GM18519 (cell line): ENCODE measurements around the gene SNX13.

ENCODE experiments used
- ATAC-seq: cut with Tn5 transposase; IDR thresholded peaks from one replicate; pipeline ENCODE4 v1.9.1; 2021; ENCODE audit warnings: mild to moderate bottlenecking, moderate library complexity; ENCODE audit not compliant: unreplicated experiment, low FRiP score

SNX13 gene

GRCh38 chr7:17946591-17946990 is 6.3 kb upstream of the SNX13 start:
- peak; percentile 93 for ATAC-seq

DNA sequence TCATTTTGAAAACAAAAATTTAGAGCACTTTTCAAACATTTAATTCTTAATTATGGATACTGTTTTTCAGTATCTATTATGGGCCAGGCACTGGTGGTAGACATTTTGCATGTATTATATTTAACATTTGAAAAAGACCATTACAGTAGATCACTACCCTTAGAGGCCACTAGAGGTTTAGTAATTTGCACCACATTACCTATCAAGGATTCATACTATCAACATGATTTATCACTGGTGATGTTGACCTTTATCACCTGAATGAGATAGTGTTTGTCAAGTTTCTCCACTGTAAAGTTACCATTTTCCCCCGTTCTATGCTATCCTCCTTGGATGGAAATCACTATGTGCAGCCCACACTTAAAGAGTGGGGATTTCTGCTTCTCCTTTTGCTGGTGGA is 4.4 kb upstream of the SNX13 start:
- ATAC-seq, result no peak

DNA sequence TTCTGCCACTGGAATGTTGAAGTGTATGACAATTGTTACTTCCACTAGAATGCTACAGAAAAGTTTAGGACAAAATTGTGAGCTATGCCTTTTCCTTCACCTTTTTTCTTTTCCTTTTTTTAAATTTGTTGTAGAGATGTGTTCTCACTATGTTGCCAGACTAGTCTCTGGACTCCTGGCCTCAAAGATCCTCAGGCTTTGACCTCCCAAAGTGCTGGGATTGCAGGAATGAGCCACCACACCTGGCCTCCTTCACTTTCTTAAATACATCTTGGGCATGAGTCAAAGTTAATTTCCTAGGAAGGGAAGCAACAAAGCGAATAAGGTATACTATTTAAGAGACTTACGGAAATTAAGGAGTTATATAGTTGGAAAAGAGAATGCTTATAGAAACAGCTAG is 2.7 kb upstream of the SNX13 start:
- ATAC-seq, result no peak

- no peak for ATAC-seq
Observed at GRCh38 chr7:17942231-17942630, 1.9 kb upstream of the SNX13 start.

GRCh38 chr7:17940951-17941431 is 697 bp upstream of the SNX13 start:
- no peak for ATAC-seq

DNA sequence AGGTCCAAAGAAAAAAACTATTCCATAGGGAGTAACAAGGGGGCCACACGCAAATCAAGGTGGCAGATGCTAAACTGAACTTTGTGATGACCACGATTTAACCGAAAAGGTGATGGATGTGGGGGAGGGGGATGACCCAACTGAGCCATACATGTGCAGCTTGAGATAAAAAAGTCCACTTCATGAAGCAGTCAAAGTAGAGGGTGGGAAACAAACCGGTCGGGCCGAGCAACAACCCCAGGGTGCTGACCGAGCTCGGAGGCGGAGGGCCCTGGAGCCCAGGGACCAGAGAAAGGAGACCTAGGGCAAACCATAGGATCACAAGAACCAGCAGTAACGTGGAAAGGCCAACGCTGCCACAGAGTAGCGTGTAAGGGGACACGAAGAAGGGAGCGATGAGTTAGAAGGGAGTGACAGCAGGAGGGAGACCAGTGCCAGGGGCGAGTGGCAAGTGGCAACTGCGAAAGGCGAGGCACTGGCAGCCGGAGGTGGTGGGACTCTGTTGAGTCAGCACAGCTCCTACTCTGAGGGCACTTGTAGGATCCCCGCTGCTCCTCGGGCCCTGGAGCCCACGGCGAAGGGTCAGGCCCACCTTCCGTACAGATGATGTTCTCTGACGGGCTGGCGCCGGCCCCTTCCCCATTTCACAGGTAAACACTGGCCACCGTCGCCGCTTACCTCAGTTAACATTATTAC is 540 bp downstream of the SNX13 start:
- peak; percentile 17 for ATAC-seq

- no peak for ATAC-seq
Observed at GRCh38 chr7:17939211-17939605, 1.1 kb downstream of the SNX13 start.

DNA sequence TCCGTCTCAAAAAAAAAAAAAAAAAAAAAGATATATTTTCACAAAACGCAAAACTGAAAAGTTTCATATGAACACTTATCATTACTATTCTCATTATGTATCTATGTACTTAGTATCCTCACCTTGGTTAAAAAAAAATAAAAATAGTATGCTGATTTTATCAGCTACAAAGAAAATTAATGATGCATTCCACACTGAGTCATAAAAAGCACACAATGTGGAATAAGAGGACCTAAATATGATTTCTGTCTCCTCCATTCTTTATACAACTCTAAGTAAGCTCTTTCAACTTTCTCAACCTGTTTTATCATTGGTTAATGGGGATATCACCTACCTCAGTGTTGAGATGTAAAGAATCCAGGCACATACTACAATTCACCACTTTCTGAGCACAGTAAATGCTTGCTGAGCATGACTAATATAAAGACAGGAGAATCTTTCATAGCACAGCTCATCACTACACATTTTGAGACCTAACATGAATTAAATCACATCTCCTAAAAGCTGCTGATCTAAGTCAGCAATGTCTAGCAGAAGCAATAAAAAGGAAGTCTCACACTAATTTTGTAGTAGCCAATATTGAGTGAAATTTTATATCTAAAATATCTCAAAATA is 2.7 kb downstream of the SNX13 start:
- no peak for ATAC-seq

DNA sequence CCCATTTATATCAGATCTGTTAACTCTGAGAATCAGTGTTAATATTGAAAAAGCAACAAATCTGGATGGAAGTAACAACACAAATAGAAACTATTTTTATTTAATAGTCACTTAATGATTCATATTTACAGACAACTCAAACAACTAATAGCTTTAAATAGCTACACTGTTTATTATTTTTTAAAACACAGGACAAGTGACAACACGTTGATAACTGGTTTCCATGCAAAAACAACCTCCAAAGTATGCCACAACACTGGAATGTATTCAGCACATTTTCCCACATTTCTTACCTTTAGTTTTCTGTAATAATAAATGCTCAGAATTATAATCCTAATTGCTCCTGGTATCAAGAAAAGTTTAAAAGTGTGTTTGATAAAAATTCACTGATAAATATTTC is 4.0 kb downstream of the SNX13 start:
- ATAC-seq, result no peak

- ATAC-seq, result no peak
Observed at GRCh38 chr7:17934612-17935240, 5.6 kb downstream of the SNX13 start.

GRCh38 chr7:17934094-17934493 is 6.2 kb downstream of the SNX13 start:
- no peak for ATAC-seq

GRCh38 chr7:17932770-17933169 is 7.5 kb downstream of the SNX13 start:
- ATAC-seq, result no peak

DNA sequence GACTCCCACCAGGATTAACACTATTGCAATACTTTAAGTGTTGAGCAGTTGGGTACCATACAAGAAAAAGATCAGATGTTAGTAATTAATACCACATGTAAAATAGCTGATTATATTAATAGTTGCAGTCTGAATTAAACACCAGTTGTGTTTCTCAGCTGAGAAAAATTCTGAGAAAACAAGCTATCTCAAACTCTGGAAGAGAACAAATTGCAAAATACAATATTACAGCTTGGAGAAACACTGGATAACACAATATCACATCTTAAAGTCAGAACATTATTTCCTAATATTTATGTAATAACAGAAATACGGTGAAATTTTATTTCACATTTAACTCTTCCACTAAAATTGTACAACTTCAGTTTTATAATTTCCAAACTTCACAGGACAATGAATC is 9.2 kb downstream of the SNX13 start:
- no peak for ATAC-seq

- no peak for ATAC-seq
Observed at GRCh38 chr7:17930546-17930945, 9.7 kb downstream of the SNX13 start.

DNA sequence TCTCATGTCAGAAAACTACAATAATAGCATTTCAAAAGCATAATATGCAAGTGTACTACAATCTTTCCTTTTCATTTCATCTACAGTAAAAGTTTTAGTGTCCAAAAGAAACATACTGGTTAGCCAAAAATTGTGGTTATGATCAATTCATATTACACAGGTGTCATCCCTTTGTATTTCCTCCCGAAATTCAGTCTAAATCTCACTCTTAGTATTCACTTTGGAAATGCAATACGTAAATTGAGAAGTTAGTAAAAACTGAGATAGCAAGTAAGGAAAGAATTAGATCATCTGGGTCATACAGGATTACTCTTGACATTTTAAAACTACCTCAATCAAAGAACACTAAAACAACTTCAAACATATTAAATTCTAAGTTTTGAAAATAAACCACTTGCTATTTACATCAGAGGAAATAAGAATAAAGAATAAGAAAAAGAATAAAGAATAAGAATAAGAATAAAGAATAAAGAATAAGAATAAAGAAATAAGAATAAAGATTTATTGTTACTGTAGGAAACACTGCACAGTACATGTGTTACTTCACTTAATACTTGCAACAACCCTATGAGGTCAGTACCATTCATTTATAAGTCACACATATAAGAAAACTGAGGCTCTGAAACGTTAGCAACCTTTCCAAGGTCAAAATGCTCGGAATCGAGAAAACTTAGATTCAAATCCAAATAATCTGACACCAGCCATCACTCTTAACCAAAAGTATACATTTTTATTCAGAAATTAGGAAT is 10.5 kb downstream of the SNX13 start:
- ATAC-seq, result no peak

- ATAC-seq, result no peak
Observed at GRCh38 chr7:17928055-17928454, 12.2 kb downstream of the SNX13 start.

DNA sequence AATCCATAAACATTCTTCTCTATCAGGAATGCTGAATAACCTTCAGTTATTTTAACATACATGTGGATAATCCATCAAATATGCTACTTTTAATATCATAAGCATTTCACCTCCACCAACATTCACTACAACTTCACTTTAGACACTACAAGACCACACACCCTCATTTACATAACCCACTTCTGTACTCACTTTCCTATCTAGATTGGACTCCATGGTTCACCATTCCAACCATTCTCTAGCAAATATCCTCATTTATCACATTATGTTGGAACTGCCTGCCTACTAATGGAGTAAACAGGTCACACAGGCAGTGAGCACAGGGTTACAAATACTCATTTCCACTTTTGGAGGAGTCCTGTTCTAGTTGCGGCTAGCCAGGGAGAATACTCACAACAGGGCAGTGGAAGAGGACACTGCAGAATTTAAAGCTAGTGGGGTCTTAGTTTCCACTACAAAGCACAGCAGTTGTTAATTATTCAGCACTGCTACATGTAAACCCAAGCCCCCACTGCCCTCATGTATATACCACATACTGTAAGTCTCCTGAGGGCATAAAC is 18.4 kb downstream of the SNX13 start:
- ATAC-seq, result no peak

- ATAC-seq, result no peak
Observed at GRCh38 chr7:17917842-17918241, 22.5 kb downstream of the SNX13 start.

GRCh38 chr7:17916786-17917185 is 23.5 kb downstream of the SNX13 start:
- no peak for ATAC-seq

- ATAC-seq, result no peak
Observed at GRCh38 chr7:17915796-17916195, 24.5 kb downstream of the SNX13 start.

DNA sequence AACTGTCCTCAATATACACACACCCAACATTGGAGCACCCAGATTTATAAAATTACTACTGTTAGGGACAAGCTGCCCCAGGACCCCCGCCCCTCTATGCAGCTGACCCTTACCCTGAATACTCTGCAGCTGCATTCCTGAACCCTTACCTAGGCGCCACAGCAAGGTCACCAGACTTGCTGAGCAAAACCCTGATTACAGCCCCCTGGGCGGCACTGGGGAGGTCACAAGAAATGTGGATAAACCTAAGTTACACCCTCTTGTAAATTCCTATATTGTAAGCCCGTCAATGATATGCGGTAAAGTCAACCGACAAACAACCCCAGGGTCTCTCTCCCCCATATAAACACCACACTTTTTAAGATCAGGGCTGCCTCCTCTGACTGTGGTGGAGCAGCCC is 25.1 kb downstream of the SNX13 start:
- no peak for ATAC-seq
